IPS-NIHi11 (cell line): ENCODE measurements around the gene CDH5.

Experiments used
- DNase-seq: peaks from one replicate; pipeline ENCODE4 v3.0.0; 2012; ENCODE audit warnings: mixed read lengths, low spot score

The CDH5 gene

DNA sequence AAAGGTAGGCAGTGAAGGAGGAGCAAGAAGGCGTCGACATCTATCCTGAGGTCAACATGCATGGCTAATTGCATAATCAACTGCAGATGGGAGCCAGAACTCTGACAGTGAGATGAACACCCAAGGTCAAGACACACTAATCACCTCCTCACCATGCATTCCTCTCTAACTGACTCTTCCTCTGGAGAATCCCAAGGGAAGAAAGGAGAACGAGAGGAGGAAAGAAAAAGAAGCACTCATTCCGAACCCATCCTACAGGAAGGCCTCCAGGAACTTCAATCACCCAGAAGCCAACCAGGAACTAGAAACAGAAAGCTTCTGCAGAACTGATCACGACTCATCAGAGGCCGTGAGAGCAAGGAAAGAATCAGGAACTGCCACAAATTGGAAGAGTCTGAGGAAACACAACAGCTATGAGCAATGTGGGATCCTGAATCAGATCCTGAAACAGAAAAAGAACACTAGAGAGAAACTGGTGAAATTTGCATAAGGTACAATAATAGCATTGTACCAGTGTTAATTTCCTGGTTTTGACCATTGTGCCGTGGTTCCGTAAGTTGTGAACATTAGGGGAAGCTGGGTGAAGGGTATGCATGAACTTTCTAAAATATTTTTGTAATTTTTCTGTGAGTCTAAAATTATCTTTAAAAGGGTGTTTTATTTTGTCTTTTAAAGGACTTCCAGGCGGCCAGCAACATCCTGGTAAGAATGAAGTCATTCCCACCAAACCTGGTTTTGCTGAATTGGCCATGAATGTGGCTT, 50.6 kb downstream of the CDH5 start:
- no peak for DNase-seq

DNA sequence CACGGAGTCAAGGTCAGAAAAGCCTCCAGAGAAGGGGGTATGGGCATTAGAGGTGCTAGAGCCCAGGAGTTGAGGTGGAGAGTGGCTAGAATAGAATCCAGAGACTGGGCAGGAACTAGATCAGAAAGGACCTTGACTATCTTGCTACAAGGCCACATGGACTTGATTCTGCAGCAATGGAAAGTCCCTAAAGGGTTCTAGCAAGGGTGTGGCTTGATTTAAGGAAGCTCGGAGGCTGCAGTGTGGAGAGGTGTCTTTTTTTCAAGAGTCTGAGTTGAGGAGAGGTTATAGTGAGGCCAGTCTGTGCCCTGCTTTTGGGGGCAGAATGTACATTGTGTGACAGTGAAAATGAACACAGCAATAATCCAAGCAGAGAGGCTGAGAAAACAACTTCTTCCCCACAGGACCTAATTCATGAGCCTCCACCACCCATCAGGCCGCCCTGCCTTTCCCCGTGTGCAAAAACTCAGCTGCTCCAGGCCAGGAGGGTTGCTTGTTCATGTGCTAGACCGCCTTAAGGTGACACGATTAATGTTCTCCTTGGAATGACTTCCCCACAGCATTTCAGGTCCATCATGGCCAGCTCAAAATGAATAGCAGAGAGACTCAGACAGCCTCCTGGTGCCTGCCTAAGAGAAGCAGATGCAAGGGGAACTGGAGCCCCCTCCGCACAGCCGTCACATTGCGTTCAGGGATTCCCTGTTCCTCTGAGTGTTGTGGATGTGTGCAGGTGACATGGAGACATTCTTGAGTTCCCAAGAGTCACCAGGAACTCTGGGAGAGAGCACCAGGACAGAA, 51.9 kb downstream of the CDH5 start:
- no peak for DNase-seq

DNA sequence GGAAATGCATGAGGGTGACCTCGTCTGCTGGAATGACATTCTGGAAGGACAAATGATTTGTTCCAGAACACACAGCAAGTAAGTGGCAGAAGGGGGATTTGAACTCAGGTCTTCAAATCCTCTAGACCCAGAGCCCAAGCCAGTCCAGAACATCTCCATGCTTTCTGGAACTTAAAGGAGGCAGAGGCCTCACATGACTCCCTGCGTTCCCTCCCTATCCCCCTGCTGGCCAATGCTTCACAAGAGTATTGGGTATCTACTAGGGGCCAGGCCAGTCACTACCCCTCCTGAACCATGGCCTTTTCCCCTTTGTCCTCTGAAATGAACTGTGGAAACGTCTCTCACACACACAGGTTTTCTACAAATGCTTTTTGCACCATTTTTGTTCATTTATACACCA, 53.0 kb downstream of the CDH5 start:
- DNase-seq = no peak

DNA sequence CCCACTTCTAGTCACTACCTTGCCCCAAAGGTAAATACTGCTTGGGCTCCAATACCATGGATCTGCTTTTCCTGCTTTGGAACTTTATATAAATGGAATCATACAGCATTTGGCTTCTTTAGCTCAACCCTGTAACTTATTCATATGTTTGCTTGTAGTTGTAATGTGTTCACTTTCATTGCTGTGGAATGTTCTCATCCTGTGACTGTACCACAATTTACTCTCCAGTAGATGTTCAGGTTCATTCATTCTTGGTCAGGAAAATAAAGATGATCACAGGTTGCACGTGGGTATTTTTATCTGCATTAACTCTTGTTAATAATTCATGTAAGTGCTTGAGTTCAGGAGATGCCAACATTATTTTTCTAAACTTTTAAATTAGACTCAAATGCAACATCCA, 53.9 kb downstream of the CDH5 start:
- no peak for DNase-seq

DNA sequence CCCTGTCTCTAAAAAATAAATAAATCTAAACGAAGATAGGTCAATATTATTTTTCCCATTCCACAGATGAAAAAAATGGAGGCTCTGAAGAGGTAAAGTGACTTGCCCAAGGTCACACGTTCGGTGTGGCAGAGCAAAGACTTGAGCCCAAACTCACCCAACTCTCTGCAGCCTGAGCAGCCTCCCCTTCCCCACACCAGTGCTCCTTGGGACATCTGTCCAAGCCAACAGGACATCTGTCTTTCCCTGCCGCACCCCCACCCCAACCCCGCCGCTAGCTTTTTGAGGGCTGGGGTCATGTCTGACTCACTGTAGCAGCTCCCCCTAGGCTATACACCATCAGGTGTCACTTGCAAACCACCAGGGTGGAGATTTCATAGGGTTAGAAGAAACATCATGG, 55.4 kb downstream of the CDH5 start:
- DNase-seq = no peak

DNA sequence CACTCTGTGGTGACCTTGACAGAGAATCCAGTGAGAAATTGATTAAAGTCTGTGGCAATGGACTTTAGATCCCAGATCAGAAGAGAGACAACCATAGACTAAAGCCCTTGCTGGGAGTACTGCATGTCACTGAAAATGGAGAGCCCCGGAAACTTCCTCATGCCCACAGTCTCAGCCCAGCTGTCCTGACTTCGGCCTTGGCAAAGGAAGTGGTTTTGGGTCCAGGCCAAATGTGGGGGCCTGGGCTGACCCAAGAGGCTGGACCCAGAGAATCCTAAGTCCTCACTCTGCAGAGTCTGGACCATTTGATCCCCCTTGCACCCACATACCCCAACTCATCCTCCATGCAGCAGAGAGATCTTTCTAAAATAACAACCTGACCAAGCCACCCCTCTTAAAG, 55.9 kb downstream of the CDH5 start:
- no peak for DNase-seq

DNA sequence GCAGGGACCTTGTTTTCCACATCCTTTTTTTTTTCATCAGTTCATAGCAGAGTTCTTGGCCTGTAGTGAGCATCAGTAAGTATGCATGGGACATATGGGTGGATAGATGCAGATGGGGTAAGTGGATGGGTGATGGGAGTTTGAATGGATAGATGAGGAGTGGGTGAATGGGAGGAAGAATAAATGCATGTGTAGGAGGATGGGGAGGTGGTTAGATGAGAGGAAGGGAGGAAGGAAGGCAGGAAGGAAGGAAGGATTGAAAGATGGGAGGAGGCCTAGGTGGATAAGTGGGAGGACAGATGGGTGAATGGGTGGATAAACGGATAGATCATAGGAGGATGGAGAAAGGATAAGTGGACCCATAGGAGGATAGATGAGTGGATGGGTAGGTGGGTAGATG, 56.7 kb downstream of the CDH5 start:
- DNase-seq = no peak

DNA sequence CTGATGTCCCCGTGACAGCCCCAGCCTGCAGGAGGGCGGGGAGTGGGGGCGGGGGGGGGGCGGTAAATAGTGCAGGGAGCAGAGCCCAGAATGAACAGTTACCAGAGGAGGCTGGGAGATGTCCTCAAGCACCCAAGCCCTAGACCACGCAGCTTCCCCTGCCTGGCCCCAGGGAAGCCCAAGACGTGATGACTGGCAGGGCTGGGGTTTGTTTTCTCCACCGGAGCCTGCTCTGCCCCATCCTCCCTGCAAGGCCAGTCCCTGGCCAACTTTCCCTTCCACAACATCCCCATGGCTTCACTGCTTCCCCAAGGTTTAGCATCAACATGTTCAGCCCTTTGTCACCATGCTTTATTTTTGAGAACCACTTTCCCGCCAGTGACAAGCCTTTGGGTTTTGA, 59.2 kb downstream of the CDH5 start:
- DNase-seq = no peak

DNA sequence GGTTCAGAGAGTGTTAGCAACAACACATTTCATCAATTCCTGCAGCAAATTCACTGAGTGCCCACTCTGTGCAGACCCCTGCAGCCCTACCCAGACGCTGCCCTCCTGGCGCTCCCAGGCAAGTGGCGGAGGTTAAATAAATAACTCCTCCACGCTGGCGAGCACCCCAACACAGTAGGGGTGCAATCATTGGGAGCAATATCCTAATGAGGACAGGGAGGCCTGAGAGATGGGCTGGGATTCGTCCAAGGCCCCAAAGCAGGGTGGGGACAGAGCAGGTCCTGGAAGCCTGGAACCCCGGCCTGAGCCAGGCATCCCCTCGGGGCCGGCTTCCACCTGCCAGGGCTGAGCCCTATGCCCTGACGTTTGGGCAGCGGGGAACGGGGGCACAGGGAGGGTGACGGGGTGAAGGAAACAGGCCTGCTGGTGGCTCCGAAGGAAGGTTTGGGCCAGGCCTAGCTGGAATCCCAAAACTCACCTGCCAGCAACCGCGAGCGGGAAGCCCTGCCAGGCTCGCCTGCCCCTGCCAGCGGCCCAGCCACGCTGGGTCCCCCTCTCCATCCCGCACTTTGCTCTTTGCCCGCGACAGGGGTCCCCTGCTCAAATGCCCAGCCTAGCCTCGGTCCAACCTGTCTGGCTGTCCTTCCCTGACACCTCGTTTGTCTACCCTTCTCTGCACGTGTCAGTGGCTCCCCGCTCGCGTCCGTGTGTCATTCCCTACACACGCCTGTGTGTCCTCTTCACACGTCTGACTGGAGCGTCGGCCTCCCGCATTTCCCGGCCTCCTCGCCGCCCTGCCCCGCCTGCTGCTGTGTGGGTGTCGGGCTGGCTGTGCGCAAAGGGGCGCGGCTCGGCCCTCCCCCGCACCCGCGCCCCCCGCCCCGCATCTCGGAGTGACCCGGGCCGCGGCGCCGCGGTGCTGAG, 59.9 kb downstream of the CDH5 start:
- DNase-seq = peak; percentile 51

DNA sequence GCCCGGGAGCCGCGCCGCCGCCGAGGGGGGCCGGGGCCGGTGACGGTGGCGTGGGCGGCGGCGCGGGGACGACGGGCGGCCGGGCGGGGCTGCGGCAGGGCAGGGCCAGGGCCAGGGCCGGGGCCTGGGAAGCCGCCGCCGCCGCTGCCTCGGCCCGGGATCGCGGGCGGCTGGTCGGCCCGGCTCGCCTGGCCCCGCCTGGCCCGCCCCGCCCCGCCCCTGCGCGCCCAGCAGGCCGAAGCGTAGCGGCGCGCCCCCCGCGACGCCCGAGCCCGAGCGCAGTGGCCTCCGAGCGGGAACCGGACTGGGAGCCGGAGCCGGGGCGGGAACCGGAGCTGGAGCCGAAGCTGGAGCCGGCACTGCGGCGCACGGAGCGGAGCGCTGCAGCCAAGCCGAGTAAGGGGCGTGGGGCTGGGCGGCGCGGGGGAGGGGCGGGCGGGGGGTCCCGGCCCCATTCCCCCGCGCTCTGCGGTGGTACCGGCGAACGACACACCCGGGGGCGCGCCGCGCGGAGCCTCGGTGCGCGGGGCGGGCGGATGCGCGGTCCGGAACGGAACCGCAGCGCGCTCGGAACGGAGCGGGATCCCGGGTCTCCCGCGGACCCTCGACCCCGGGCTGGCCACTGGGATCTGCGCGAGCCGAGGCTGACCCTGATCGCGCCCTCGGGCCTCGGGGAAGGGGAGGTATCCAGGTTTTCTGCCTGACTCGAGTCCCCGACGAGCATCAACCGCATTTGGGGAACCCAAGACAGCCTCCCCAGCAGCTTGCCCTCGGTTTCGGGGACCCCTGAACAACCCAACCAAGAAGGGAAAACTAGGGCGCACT, 60.8 kb downstream of the CDH5 start, which contains the start of gene BEAN1:
Gene BEAN1, plus strand, starts transcription at position 260 of the 825 bp plus-strand sequence. CDS start 10,382 bp downstream, outside the sequence.
- DNase-seq = peak; percentile 85

DNA sequence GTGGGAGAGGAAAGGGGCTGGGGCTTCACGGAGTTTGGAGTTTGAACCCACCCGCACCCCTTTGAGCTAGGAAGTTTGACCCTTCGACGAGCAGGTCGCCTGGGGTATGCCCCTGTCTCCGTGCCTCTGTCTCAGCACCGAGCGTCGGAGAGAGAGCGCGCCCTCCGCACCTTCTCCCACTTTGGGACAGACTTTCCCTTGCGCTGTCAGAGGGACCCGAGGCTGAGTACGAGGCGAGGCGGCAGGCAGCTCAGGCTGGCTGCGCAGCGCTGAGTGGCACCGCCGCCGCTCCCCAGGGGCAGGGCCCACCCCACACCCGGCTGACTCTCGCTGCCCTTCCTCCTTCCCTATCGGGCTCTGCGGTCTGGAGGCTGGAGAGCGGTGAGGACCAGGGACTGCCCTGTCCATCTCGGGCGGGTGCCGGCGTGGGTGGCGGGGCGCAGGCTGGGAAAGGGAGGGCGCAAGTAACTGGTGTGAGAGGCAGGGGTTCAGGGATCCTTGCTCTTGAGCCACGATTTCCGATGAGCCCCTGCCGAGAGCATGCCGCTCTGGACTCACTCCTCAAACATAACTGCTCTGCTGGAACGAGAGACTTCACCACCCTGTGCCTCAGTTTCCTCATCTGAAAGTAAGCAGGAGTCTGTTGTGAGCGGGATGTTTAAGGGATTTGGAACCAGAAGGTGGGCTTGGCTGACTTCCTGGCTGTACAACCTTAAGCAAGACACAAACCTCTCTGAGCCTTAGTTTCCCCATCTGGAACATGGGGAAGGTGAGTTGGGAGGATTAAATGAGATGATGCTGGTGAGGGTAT, 61.6 kb downstream of the CDH5 start:
- peak; percentile 42 for DNase-seq

DNA sequence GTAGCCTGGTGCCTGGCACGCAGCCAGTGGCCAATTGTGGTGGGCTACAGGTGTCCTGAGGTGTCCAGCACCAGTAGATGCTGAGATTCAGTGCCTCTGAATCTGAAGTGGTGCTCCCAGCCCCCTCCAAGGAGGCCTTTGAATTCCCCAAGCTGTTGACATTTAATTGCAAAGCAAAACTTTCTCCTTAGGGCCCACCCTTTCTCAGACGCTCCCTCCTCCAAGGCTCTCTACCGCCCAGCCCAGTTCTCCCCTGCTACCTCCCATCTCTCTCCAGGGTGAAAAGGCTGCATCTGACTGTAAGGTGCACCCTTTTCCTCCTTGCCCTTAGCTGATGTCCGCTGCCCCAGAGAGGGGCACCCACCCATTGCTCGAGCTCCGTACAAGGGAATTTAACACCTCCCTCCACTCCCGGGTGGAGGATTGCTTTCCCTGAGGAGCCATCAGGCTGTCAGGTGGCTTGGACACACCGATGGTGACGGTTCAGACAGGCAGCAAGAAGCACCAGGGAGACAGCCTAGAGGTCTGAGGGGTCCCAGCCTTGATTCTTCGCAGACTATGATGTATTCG, 62.3 kb downstream of the CDH5 start:
- peak; percentile 52 for DNase-seq

DNA sequence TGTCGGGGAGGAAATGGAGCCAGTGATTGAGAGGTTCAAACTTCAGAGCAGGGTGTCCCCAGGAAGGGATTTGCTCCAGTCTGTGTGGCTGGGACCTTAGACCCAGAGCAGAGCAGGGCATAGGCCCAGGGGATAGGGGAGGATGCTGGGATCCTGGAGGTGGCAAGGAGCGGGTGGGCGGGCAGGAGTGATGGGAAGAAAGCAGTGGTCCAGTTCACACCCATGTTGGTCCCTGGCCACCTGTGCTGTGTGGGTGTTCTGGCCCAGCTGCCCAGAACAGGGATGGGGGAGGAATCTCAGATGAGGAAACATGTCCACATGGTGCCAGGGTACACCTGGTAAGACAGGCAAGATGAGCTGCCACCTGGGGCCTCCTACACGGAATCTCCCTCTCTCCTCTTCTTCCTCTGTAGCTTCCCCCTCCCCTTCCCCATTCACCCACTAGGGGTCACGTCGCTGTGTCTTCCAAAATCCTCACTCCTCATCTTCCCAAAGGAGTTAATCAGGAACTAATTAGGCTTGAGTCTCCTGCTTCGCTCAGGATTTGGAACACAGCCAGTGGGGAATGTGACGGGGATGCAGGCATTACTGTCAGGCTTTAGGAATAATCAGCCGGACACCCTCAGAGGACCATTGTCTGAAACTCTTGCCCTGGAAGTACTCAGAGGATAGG, 62.9 kb downstream of the CDH5 start:
- DNase-seq = no peak

DNA sequence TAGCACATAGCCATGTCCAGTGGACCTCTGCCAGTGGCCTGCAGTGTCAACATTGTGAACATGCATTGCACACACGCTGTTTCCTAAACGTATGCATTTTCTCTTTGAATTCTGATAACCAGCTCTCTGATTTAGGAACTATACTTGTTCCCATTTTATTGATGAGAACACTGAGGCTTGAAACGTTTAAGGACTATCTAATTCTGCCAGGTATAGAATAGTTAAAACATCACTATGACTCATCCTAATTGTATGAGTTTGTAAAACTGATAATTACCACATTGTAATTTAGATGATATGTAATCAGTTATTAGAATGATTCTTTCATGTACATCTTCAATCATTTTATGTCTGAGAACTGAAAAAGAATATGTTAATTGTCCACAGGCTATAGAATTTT, 63.7 kb downstream of the CDH5 start:
- DNase-seq = no peak

DNA sequence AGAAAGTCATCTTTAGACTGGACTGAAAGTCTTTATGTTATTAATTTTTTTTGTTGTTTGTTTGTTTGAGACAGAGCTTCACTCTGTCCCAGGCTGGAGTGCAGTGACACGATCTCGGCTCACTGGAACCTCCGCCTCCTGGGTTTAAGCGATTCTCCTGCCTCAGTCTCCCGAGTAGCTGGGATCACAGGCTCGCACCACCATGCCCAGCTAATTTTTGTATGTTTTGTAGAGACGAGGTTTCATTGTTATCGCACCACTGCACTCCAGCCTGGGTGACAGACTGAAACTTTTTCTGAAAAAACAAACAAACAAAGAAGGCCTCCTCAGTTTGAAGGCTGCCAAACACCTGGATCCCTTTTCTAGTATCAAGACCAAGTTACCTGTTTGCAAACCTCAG, 65.3 kb downstream of the CDH5 start:
- DNase-seq = no peak

DNA sequence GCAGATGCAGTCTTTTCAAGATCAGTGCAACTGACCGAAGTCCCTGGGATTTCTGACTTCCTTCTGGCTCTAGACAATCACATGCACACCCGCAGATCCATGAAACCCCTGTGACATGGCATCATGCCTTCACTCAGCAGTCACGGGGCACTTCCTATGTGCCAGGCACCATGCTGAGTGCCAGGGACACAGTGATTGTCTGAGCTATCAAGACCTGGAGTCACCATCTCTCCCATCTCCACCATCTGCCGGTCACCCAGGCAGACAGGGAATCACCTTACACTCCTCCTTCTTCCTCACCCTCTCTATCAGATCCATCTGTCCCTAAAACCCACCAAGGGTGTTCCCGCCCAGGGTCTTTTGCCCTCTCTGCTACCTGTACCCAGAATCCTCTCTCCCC, 65.9 kb downstream of the CDH5 start:
- no peak for DNase-seq

DNA sequence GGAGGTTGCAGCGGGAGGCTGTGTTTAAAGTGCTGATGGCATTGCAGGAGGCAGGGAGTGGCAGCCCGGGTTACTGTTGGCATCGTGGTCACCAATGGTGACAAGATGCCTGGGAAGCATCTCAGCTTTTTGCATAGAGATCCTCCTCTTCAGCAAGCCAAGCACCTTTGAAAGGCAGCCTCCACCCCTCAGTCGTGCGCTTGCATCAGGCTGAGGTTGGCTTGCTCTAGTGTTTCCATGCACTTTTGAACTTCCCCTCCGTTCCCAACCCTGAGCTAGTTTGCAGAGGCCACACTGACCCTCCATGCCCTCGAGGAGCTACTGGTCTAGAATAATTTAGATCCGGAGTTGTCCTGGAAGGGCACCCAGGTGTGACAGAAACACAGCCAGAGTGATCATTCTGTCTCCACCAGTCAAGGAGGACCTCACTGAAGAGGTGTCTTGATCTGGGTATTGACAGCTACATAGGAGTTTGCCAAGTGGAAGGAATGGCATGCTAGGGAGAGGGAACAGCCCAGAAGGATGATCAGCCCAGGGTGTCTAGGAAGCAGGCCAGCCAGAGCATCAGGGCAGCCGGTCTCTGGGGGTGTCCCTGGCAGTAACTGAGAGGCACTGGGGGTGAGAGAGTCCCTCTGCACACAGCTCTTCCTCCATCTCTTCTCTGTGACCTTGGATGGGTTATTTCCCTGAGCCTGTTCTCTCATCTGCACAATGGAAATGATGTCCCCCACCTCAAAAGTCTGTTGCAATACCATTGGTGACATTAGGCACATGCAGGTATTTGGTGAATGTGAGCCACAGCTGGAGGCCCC, 68.3 kb downstream of the CDH5 start:
- DNase-seq = no peak

DNA sequence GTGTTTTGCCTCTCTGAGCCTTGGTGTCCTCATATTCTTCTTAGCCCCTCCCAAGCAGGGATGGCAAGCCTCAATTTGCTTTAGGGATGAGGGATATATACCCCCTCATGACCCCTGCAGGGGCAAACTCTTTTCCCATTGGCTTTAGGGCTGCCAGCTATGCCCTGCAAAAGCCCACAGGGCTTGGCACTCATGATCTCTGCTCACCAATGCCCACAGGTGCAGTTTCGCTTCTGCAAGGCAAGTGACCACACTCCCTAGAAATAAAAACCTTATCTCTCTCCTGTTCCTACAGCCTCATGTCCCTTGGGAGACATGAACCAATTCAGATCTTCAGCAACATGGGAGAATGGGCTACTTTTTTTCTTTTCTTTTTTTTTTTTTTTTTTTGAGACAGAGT, 69.4 kb downstream of the CDH5 start:
- DNase-seq = no peak
